ENCODE data around the gene RPS19.
A peak's percentile ranks its signal among the peaks of the same experiment; 100 is the strongest.

RPS19 gene

GRCh38 chr19:41879080-41879479, 19.0 kb downstream of the RPS19 start:
- no peak for DNase-seq (ENCODE audit: low spot score)

GRCh38 chr19:41879670-41880328, 19.7 kb downstream of the RPS19 start:
- DNase-seq (ENCODE audit: low spot score), result no peak

- DNase-seq (ENCODE audit: low spot score), result no peak
These were observed 20.3 kb downstream of the RPS19 start for GRCh38 chr19:41880329-41880708.

GRCh38 chr19:41882568-41883462, 22.8 kb downstream of the RPS19 start, which contains the start of gene ARHGEF1:
Gene ARHGEF1 (plus strand): TSS chr19:41883184. CDS start chr19:41888083, 4,899 bp downstream.
- DNase-seq (ENCODE audit: low spot score), result peak; percentile 63

GRCh38 chr19:41883463-41883820, 23.4 kb downstream of the RPS19 start:
- DNase-seq (ENCODE audit: low spot score), result no peak

- peak; percentile 99 for DNase-seq (ENCODE audit: low spot score)
These were observed 24.0 kb downstream of the RPS19 start for GRCh38 chr19:41883821-41884733.

GRCh38 chr19:41886761-41887710, 27.0 kb downstream of the RPS19 start:
- DNase-seq (ENCODE audit: low spot score), result no peak

- DNase-seq (ENCODE audit: low spot score), result no peak
These were observed 27.8 kb downstream of the RPS19 start for GRCh38 chr19:41887711-41888382.

GRCh38 chr19:41888926-41889325, 28.9 kb downstream of the RPS19 start:
- no peak for DNase-seq (ENCODE audit: low spot score)

GRCh38 chr19:41889896-41890295, 29.8 kb downstream of the RPS19 start:
- no peak for DNase-seq (ENCODE audit: low spot score)

GRCh38 chr19:41890936-41891335, 30.9 kb downstream of the RPS19 start:
- no peak for DNase-seq (ENCODE audit: low spot score)

GRCh38 chr19:41892173-41892902, 32.3 kb downstream of the RPS19 start:
- DNase-seq (ENCODE audit: low spot score), result no peak

GRCh38 chr19:41893899-41894298, 33.8 kb downstream of the RPS19 start:
- no peak for DNase-seq (ENCODE audit: low spot score)

- DNase-seq (ENCODE audit: low spot score), result no peak
These were observed 34.3 kb downstream of the RPS19 start for GRCh38 chr19:41894350-41894749.

GRCh38 chr19:41895745-41896580, 35.9 kb downstream of the RPS19 start:
- DNase-seq (ENCODE audit: low spot score), result no peak

GRCh38 chr19:41896581-41896942, 36.5 kb downstream of the RPS19 start:
- DNase-seq (ENCODE audit: low spot score), result no peak

- no peak for DNase-seq (ENCODE audit: low spot score)
These were observed 37.1 kb downstream of the RPS19 start for GRCh38 chr19:41897181-41897580.

- no peak for DNase-seq (ENCODE audit: low spot score)
These were observed 37.8 kb downstream of the RPS19 start for GRCh38 chr19:41897820-41898219.

- no peak for DNase-seq (ENCODE audit: low spot score)
These were observed 38.2 kb downstream of the RPS19 start for GRCh38 chr19:41898235-41898634.

Measured in AG08396 (cell line).